ENCODE measurements around the gene CATSPERZ. TPM values are rescaled to one million over a fixed set of nuclear protein-coding genes. Genes with fewer than 3 reads are reported as not detected.

The CATSPERZ gene
- total RNA-seq, 1 donor from 2014 or later = not detected

DNA sequence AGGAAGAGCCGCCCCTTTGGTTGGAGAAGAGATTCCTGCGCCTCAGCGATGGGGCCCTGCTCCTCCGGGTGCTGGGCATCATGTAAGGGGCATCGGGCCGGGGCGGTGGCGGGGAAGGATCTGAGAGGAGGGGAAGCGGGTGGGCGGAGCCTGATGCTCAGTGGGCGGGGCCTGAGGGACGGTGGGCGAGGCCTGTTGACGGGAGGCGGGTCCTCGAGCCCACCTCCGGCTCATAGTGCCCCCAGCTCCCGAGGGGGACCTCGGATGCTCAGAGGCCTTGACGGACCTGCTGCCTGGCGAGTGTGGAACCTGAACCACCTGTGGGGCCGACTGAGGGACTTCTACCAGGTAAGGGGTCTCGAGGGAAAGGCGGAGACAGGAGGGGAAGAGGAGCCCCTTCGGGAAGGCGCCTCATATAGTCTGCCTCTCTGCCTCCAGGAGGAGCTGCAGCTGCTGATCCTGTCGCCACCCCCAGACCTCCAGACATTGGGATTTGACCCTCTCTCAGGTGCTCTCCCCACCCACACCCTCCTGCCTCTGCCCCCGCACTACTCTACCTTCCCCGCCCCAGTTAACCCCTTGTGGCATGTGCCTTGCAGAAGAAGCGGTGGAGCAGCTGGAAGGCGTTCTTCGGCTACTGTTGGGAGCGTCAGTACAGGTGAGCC, 40.6 kb downstream of the CATSPERZ start:
- no peak overlapping the region for H3K27ac ChIP-seq (ENCODE audit: low read depth, low read length)
- H3K4me1 ChIP-seq (ENCODE audit: control insufficient read depth in 3 of 3, insufficient read depth in 3 of 3, low read length in 3 of 3) = peaks cover 6 to 11% (median 7%) of the 10 kb centered on the region in 3 donors
- H3K4me3 ChIP-seq (ENCODE audit: low read length in 3 of 3) = no peak overlapping the region
- no peaks in the 10 kb centered on the region for H3K9me3 ChIP-seq (ENCODE audit: control insufficient read depth in 3 of 3, low read length in 3 of 3)
- H3K27me3 ChIP-seq (ENCODE audit: control insufficient read depth in 3 of 3, insufficient read depth in 3 of 3, low read length in 3 of 3) = no peaks in the 10 kb centered on the region
- no peaks in the 10 kb centered on the region for H3K36me3 ChIP-seq (ENCODE audit: control insufficient read depth in 3 of 3, insufficient read depth in 3 of 3, low read length in 3 of 3)
- no peak overlapping the region for H3K9ac ChIP-seq (ENCODE audit: low read depth in 1 of 3, low read length in 3 of 3)

GRCh38 chr11:64341429-64341828, 41.3 kb downstream of the CATSPERZ start:
- Histone ChIP-seq H3K36me3 (ENCODE audit: control insufficient read depth in 3 of 3, insufficient read depth in 3 of 3, low read length in 3 of 3) (no peaks in the 10 kb centered on the region), H3K4me1 (ENCODE audit: control insufficient read depth in 3 of 3, insufficient read depth in 3 of 3, low read length in 3 of 3) (peaks cover 6 to 11% (median 7%) of the 10 kb centered on the region in 3 donors), H3K4me3 (ENCODE audit: low read length in 3 of 3) (no peak overlapping the region), H3K27ac (ENCODE audit: low read depth, low read length) (no peak overlapping the region), H3K9me3 (ENCODE audit: control insufficient read depth in 3 of 3, low read length in 3 of 3) (no peaks in the 10 kb centered on the region), H3K9ac (ENCODE audit: low read depth in 1 of 3, low read length in 3 of 3) (no peak overlapping the region), H3K27me3 (ENCODE audit: control insufficient read depth in 3 of 3, insufficient read depth in 3 of 3, low read length in 3 of 3) (no peaks in the 10 kb centered on the region)

DNA sequence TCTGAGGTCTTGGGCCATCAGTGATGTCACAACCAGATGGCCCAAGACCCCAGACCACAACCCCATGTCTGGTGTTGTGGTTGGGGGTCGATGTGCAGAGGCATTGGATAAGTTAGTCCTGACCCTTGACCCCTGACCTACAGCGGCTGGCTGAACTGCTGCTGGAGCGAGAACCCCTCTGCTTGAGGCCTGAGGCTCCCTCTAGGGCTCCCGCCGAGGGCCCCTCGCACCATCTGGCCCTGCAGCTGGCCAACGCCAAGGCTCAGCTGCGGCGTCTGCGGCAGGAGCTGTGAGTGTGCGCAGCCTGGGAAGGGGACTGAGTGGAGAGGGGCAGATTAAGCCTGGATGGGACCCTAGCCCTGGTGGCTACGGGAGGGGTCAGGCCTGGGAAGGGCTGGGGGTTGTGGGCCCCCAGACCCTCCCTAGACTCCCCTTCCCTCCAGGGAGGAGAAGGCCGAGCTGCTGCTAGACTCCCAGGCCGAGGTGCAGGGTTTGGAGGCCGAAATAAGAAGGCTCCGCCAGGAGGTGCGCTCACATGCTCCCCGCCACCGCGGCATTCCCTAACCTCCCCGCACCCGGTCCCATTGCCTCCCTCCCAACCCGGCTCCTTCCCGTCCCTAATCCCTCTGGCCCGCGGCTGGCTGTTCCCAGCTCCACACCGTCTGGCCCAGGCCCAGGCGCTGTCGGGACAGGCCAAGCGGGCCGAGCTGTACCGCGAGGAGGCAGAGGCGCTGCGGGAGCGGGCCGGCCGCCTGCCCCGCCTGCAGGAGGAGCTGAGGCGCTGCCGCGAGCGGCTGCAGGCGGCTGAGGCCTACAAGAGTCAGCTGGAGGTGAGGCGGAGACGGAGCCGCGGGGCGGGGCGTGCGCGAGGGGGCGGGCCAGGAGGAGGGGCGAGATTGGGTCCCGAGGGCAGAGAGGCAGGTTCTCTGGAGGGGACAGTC, 42.0 kb downstream of the CATSPERZ start:
- H3K4me3 ChIP-seq (ENCODE audit: low read length in 3 of 3) = peak overlapping the region; percentile 62 to 73 (median 73)
- H3K9ac ChIP-seq (ENCODE audit: low read depth in 1 of 3, low read length in 3 of 3) = peak overlapping the region; percentile 72 to 91 (median 85)
- no peaks in the 10 kb centered on the region for H3K36me3 ChIP-seq (ENCODE audit: control insufficient read depth in 3 of 3, insufficient read depth in 3 of 3, low read length in 3 of 3)
- peaks cover 6 to 11% (median 7%) of the 10 kb centered on the region in 3 donors for H3K4me1 ChIP-seq (ENCODE audit: control insufficient read depth in 3 of 3, insufficient read depth in 3 of 3, low read length in 3 of 3)
- H3K9me3 ChIP-seq (ENCODE audit: control insufficient read depth in 3 of 3, low read length in 3 of 3) = no peaks in the 10 kb centered on the region
- H3K27me3 ChIP-seq (ENCODE audit: control insufficient read depth in 3 of 3, insufficient read depth in 3 of 3, low read length in 3 of 3) = no peaks in the 10 kb centered on the region
- H3K27ac ChIP-seq (ENCODE audit: low read depth, low read length) = peak overlapping the region; percentile 51

DNA sequence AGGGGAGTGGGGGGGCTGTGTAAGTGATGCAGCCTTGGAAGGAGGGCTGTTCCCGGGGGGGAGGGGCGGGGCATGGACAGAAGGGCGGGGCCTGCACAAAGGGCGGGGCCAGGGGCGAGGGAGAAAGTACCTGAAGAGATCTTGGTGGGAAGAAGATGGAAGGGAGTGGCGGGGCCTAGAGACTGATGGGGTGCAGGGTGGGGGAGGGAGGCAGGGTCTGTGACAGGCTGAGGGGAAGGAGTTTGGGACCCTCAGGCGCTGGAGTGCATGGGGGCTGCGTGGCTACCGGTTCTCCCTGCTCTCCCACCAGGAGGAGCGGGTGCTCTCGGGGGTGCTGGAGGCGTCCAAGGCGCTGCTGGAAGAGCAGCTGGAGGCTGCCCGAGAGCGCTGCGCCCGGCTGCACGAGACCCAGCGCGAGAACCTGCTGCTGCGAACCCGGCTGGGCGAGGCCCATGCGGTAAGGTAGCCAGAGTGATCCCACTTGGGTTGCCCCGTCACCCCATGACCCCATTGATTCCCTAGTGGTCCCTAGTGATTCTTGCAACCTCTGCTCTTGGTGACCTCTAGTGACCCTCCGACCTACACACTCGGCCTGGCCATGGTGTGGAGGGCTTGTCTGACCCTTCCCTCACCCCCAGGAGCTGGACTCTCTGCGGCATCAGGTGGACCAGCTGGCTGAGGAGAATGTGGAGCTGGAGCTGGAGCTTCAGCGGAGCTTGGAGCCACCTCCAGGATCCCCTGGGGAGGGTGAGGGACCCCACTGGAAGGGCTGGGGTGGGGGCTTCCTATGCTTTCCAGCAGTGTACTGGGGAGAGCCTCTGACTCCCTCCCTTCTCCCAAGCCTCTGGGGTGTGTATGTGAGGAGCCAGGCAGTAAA, 42.9 kb downstream of the CATSPERZ start:
- H3K4me1 ChIP-seq (ENCODE audit: control insufficient read depth in 3 of 3, insufficient read depth in 3 of 3, low read length in 3 of 3) = peaks cover 6 to 11% (median 7%) of the 10 kb centered on the region in 3 donors
- H3K9ac ChIP-seq (ENCODE audit: low read depth in 1 of 3, low read length in 3 of 3) = no peak overlapping the region
- no peaks in the 10 kb centered on the region for H3K27me3 ChIP-seq (ENCODE audit: control insufficient read depth in 3 of 3, insufficient read depth in 3 of 3, low read length in 3 of 3)
- H3K36me3 ChIP-seq (ENCODE audit: control insufficient read depth in 3 of 3, insufficient read depth in 3 of 3, low read length in 3 of 3) = no peaks in the 10 kb centered on the region
- H3K4me3 ChIP-seq (ENCODE audit: low read length in 3 of 3) = peak overlapping the region in 1 of 3 donors; percentile 73
- H3K9me3 ChIP-seq (ENCODE audit: control insufficient read depth in 3 of 3, low read length in 3 of 3) = no peaks in the 10 kb centered on the region
- no peak overlapping the region for H3K27ac ChIP-seq (ENCODE audit: low read depth, low read length)

- H3K4me3 ChIP-seq (ENCODE audit: low read length in 3 of 3) = no peak overlapping the region
- H3K27me3 ChIP-seq (ENCODE audit: control insufficient read depth in 3 of 3, insufficient read depth in 3 of 3, low read length in 3 of 3) = no peaks in the 10 kb centered on the region
- H3K9ac ChIP-seq (ENCODE audit: low read depth in 1 of 3, low read length in 3 of 3) = no peak overlapping the region
- H3K27ac ChIP-seq (ENCODE audit: low read depth, low read length) = no peak overlapping the region
- peaks cover 6 to 11% (median 7%) of the 10 kb centered on the region in 3 donors for H3K4me1 ChIP-seq (ENCODE audit: control insufficient read depth in 3 of 3, insufficient read depth in 3 of 3, low read length in 3 of 3)
- no peaks in the 10 kb centered on the region for H3K36me3 ChIP-seq (ENCODE audit: control insufficient read depth in 3 of 3, insufficient read depth in 3 of 3, low read length in 3 of 3)
- H3K9me3 ChIP-seq (ENCODE audit: control insufficient read depth in 3 of 3, low read length in 3 of 3) = no peaks in the 10 kb centered on the region
These were observed 43.8 kb downstream of the CATSPERZ start for GRCh38 chr11:64343767-64344559.

- Histone ChIP-seq H3K36me3 (ENCODE audit: control insufficient read depth in 3 of 3, insufficient read depth in 3 of 3, low read length in 3 of 3) (no peaks in the 10 kb centered on the region), H3K9ac (ENCODE audit: low read depth in 1 of 3, low read length in 3 of 3) (no peak overlapping the region), H3K27ac (ENCODE audit: low read depth, low read length) (no peak overlapping the region), H3K4me3 (ENCODE audit: low read length in 3 of 3) (no peak overlapping the region), H3K27me3 (ENCODE audit: control insufficient read depth in 3 of 3, insufficient read depth in 3 of 3, low read length in 3 of 3) (no peaks in the 10 kb centered on the region), H3K9me3 (ENCODE audit: control insufficient read depth in 3 of 3, low read length in 3 of 3) (no peaks in the 10 kb centered on the region), H3K4me1 (ENCODE audit: control insufficient read depth in 3 of 3, insufficient read depth in 3 of 3, low read length in 3 of 3) (peaks cover 6 to 11% (median 7%) of the 10 kb centered on the region in 3 donors)
These were observed 44.6 kb downstream of the CATSPERZ start for GRCh38 chr11:64344787-64345186.

GRCh38 chr11:64347193-64347867, 47.2 kb downstream of the CATSPERZ start:
- Histone ChIP-seq H3K36me3 (ENCODE audit: control insufficient read depth in 3 of 3, insufficient read depth in 3 of 3, low read length in 3 of 3) (no peaks in the 10 kb centered on the region), H3K4me3 (ENCODE audit: low read length in 3 of 3) (no peak overlapping the region), H3K9me3 (ENCODE audit: control insufficient read depth in 3 of 3, low read length in 3 of 3) (no peaks in the 10 kb centered on the region), H3K9ac (ENCODE audit: low read depth in 1 of 3, low read length in 3 of 3) (no peak overlapping the region), H3K27ac (ENCODE audit: low read depth, low read length) (no peak overlapping the region), H3K27me3 (ENCODE audit: control insufficient read depth in 3 of 3, insufficient read depth in 3 of 3, low read length in 3 of 3) (peaks cover 0 to 4% (median 0%) of the 10 kb centered on the region in 3 donors), H3K4me1 (ENCODE audit: control insufficient read depth in 3 of 3, insufficient read depth in 3 of 3, low read length in 3 of 3) (peaks cover 0 to 5% (median 2%) of the 10 kb centered on the region in 3 donors)

GRCh38 chr11:64348383-64349024, 48.3 kb downstream of the CATSPERZ start:
- H3K4me3 ChIP-seq (ENCODE audit: low read length in 3 of 3) = no peak overlapping the region
- no peaks in the 10 kb centered on the region for H3K9me3 ChIP-seq (ENCODE audit: control insufficient read depth in 3 of 3, low read length in 3 of 3)
- no peaks in the 10 kb centered on the region for H3K4me1 ChIP-seq (ENCODE audit: control insufficient read depth in 3 of 3, insufficient read depth in 3 of 3, low read length in 3 of 3)
- H3K27ac ChIP-seq (ENCODE audit: low read depth, low read length) = no peak overlapping the region
- H3K36me3 ChIP-seq (ENCODE audit: control insufficient read depth in 3 of 3, insufficient read depth in 3 of 3, low read length in 3 of 3) = no peaks in the 10 kb centered on the region
- no peak overlapping the region for H3K9ac ChIP-seq (ENCODE audit: low read depth in 1 of 3, low read length in 3 of 3)
- peaks cover 0 to 10% (median 3%) of the 10 kb centered on the region in 3 donors for H3K27me3 ChIP-seq (ENCODE audit: control insufficient read depth in 3 of 3, insufficient read depth in 3 of 3, low read length in 3 of 3)

All from skeletal muscle tissue (tissue), 4 donors.